ENCODE results near the gene CLDN22.

CLDN22 gene

GRCh38 chr4:183286590-183287308 lies 33.3 kb downstream of the CLDN22 start:
- H3K36me3 ChIP-seq (ENCODE audit: low read length) = no peaks in the 10 kb centered on the region
- no peaks in the 10 kb centered on the region for H3F3A ChIP-seq (ENCODE audit: insufficient read depth)
- no peaks in the 10 kb centered on the region for H3K79me2 ChIP-seq (ENCODE audit: insufficient read depth, low read length)
- H3K9me2 ChIP-seq (replicated peaks; ENCODE audit: insufficient read depth, low read length) = no peaks in the 10 kb centered on the region
- no peak overlapping the region for H2AFZ ChIP-seq (ENCODE audit: low read depth, low read length, severe bottlenecking)
- H3K9ac ChIP-seq (ENCODE audit: low read length) = no peak overlapping the region
- no peak for TF ChIP-seq CTCF (IDR thresholded peaks at IDR 0.05; ENCODE audit: insufficient read depth, low read length, poor library complexity, severe bottlenecking)
- TF ChIP-seq EZH2phosphoT487 (conservative IDR thresholded peaks at IDR 0.05; ENCODE audit: low read length) = no peak
- H3K4me2 ChIP-seq (ENCODE audit: low read depth, low read length, poor library complexity, severe bottlenecking) = no peak overlapping the region
- no peaks in the 10 kb centered on the region for H3K27me3 ChIP-seq (ENCODE audit: low read length)
- no peak overlapping the region for H3K4me3 ChIP-seq (ENCODE audit: insufficient read depth, low read length, poor library complexity, severe bottlenecking)
- no peaks in the 10 kb centered on the region for H4K20me1 ChIP-seq (ENCODE audit: low read depth, low read length)
- no peaks in the 10 kb centered on the region for H3K9me3 ChIP-seq (ENCODE audit: insufficient read depth, low read length)
- no peak overlapping the region for H3K27ac ChIP-seq (ENCODE audit: low read depth, low read length)

- H3K4me3 ChIP-seq (ENCODE audit: insufficient read depth, low read length, poor library complexity, severe bottlenecking) = no peak overlapping the region
- H3F3A ChIP-seq (ENCODE audit: insufficient read depth) = no peaks in the 10 kb centered on the region
- no peaks in the 10 kb centered on the region for H3K9me3 ChIP-seq (ENCODE audit: insufficient read depth, low read length)
- H3K36me3 ChIP-seq (ENCODE audit: low read length) = no peaks in the 10 kb centered on the region
- no peak overlapping the region for H3K27ac ChIP-seq (ENCODE audit: low read depth, low read length)
- H3K27me3 ChIP-seq (ENCODE audit: low read length) = no peaks in the 10 kb centered on the region
- H3K9me2 ChIP-seq (replicated peaks; ENCODE audit: insufficient read depth, low read length) = no peaks in the 10 kb centered on the region
- no peaks in the 10 kb centered on the region for H4K20me1 ChIP-seq (ENCODE audit: low read depth, low read length)
- no peak overlapping the region for H2AFZ ChIP-seq (ENCODE audit: low read depth, low read length, severe bottlenecking)
- TF ChIP-seq CTCF (IDR thresholded peaks at IDR 0.05; ENCODE audit: insufficient read depth, low read length, poor library complexity, severe bottlenecking) = no peak
- TF ChIP-seq EZH2phosphoT487 (conservative IDR thresholded peaks at IDR 0.05; ENCODE audit: low read length) = no peak
- H3K4me2 ChIP-seq (ENCODE audit: low read depth, low read length, poor library complexity, severe bottlenecking) = no peak overlapping the region
- no peak overlapping the region for H3K9ac ChIP-seq (ENCODE audit: low read length)
- H3K79me2 ChIP-seq (ENCODE audit: insufficient read depth, low read length) = no peaks in the 10 kb centered on the region
Measured at GRCh38 chr4:183285886-183286285, 34.2 kb downstream of the CLDN22 start.

- no peak overlapping the region for H3K27ac ChIP-seq (ENCODE audit: low read depth, low read length)
- no peaks in the 10 kb centered on the region for H4K20me1 ChIP-seq (ENCODE audit: low read depth, low read length)
- no peaks in the 10 kb centered on the region for H3K36me3 ChIP-seq (ENCODE audit: low read length)
- no peak overlapping the region for H3K9ac ChIP-seq (ENCODE audit: low read length)
- no peaks in the 10 kb centered on the region for H3K79me2 ChIP-seq (ENCODE audit: insufficient read depth, low read length)
- H3K27me3 ChIP-seq (ENCODE audit: low read length) = no peaks in the 10 kb centered on the region
- H2AFZ ChIP-seq (ENCODE audit: low read depth, low read length, severe bottlenecking) = no peak overlapping the region
- no peaks in the 10 kb centered on the region for H3K9me3 ChIP-seq (ENCODE audit: insufficient read depth, low read length)
- no peaks in the 10 kb centered on the region for H3F3A ChIP-seq (ENCODE audit: insufficient read depth)
- no peak overlapping the region for H3K4me2 ChIP-seq (ENCODE audit: low read depth, low read length, poor library complexity, severe bottlenecking)
- no peaks in the 10 kb centered on the region for H3K9me2 ChIP-seq (replicated peaks; ENCODE audit: insufficient read depth, low read length)
- H3K4me3 ChIP-seq (ENCODE audit: insufficient read depth, low read length, poor library complexity, severe bottlenecking) = no peak overlapping the region
- TF ChIP-seq CTCF (IDR thresholded peaks at IDR 0.05; ENCODE audit: insufficient read depth, low read length, poor library complexity, severe bottlenecking) (no peak), EZH2phosphoT487 (conservative IDR thresholded peaks at IDR 0.05; ENCODE audit: low read length) (no peak)
Measured at GRCh38 chr4:183284965-183285364, 35.1 kb downstream of the CLDN22 start.
